Cardiac muscle cell (in vitro differentiated cells and primary cell): ENCODE results near the gene SP6. TPM values are rescaled to one million over a fixed set of nuclear protein-coding genes. Genes with fewer than 3 reads are reported as not detected.

ENCODE experiments used
- DNase-seq, 2 donors: peaks; one replicate each; pipeline versions ENCODE4 v3.0.0 to v3.0.0-alpha.2; 2010 to 2017; ENCODE audit warnings: low read depth in 1 of 2, low spot score in 1 of 2
- H3K27ac ChIP-seq: fragments of 200-600 bp; sonication (generic); 2 replicates; pipeline ENCODE4 v1.5.1; 2016
- H3K27me3 ChIP-seq: fragments of 200-600 bp; sonication (generic); 2 replicates; pipeline ENCODE4 v1.6.0; 2016; ENCODE audit warnings: control low read depth
- H3K36me3 ChIP-seq: fragments of 200-600 bp; sonication (generic); 2 replicates; pipeline ENCODE4 v1.5.1; 2016; ENCODE audit warnings: control low read depth
- H3K4me1 ChIP-seq: fragments of 200-600 bp; sonication (generic); 2 replicates; pipeline ENCODE4 v1.8.1; 2017; ENCODE audit warnings: low read depth, mild to moderate bottlenecking, mixed run types
- H3K4me3 ChIP-seq: fragments of 200-600 bp; sonication (generic); 2 replicates; pipeline ENCODE4 v1.5.1; 2016; ENCODE audit warnings: mild to moderate bottlenecking
- H3K9me3 ChIP-seq: fragments of 200-600 bp; sonication (generic); 2 replicates; pipeline ENCODE4 v1.5.1; 2017; ENCODE audit warnings: low read depth, mild to moderate bottlenecking, control low read depth
- CTCF ChIP-seq: IDR thresholded peaks from 2 replicates; pipeline ENCODE4 v1.5.1; 2012; ENCODE audit warnings: low read depth, mild to moderate bottlenecking, low read length
- polyA plus RNA-seq: library from polyadenylated mRNA; unstranded; fragments of >200 nt; fragmentation: Nextera tagmentation; extraction: Ambion mirVana; gene quantifications from 2 replicates; pipeline ENCODE4 v1.2.1, GENCODE V29; 2016
- total RNA-seq: library from RNA; depleted of rRNA; stranded (reverse); fragments of >200 nt; gene quantifications from 2 replicates; pipeline ENCODE4 v1.2.3, GENCODE V29; 2016

The SP6 gene
- total and polyA plus RNA-seq, 2 experiments from 2014 or later: 5.0 to 5.8 TPM

- Histone ChIP-seq H3K36me3 (peaks cover 3% of the 10 kb centered on the region), H3K27me3 (no peaks in the 10 kb centered on the region), H3K27ac (no peak overlapping the region), H3K9me3 (no peaks in the 10 kb centered on the region), H3K4me3 (no peak overlapping the region), H3K4me1 (peaks cover 5% of the 10 kb centered on the region)
- no peak for TF ChIP-seq CTCF
- DNase-seq: no peak
These were observed 16.2 kb downstream of the SP6 start for GRCh38 chr17:47834756-47835155.

- Histone ChIP-seq H3K36me3 (peaks cover 14% of the 10 kb centered on the region), H3K27ac (no peak overlapping the region), H3K4me3 (peak overlapping the region; percentile 79), H3K9me3 (no peaks in the 10 kb centered on the region), H3K27me3 (no peaks in the 10 kb centered on the region), H3K4me1 (peaks cover 4% of the 10 kb centered on the region)
- no peak for TF ChIP-seq CTCF
- no peak for DNase-seq
These were observed 19.0 kb downstream of the SP6 start for GRCh38 chr17:47831934-47832327.

DNA sequence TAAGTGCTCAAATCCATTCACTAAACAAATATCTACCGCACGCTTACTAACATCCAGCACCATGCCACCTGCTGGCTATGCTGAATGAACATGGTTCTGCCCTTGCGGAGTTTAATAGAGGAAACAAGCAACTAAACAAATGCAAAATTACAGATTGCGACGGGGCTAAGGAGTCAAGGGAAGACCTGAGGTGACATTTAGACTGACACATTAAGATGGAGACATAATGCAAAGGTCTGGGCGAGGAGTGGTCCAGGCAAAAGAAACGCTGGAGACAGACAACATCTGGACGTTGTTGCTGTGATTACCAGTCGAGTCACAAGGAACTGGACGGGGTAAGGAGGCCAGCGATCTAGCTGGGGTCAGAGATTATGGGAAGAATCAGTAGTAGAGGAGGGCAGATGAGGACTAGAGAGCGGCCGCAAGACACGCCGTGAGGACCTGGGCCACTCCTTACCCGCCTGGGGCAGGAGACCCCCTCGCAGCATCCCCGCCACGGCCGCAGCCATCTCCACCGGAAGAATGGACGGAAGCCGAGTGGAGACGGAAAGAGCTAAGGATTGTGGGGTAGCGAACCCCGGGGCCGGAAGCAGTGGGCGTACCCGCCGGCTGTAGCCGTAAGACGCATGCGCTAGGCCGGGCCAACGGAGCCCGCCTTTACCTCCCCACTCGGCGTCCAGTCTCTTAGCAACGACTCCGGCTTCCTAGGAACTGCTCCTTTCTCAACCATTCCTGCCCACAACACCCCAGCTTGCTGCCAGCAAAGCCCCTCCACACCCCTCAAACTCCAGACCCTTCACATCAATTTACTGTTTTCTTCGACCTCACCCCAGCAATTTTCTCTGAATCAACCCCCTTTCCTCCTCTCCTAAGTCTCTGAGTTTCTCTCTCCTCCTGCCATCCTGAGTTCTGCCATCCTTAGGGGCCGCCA is 19.7 kb downstream of the SP6 start, which contains the start of the genes LRRC46 and MRPL10:
LRRC46 (plus strand) TSS at position 668 of the 931 bp plus-strand sequence. CDS start 320 bp downstream, outside the sequence.
MRPL10 (minus strand) TSS at position 539 of the 931 bp plus-strand sequence; CDS start at position 509, 30 bp downstream.
- Histone ChIP-seq H3K9me3 (no peaks in the 10 kb centered on the region), H3K4me3 (peak within 1 kb of the TSS; percentile 79), H3K27ac (peak within 1 kb of the TSS; percentile 52), H3K27me3 (no peaks in the 10 kb centered on the region), H3K36me3 (peaks cover 20% of the 10 kb centered on the region), H3K4me1 (peaks cover 4% of the 10 kb centered on the region)
- peak; percentile 96 to 97 for DNase-seq
- peak; percentile 34 for TF ChIP-seq CTCF

- DNase-seq: no peak
- no peaks in the 10 kb centered on the region for H3K9me3 ChIP-seq
- peaks cover 4% of the 10 kb centered on the region for H3K4me1 ChIP-seq
- H3K36me3 ChIP-seq: peaks cover 24% of the 10 kb centered on the region
- H3K27ac ChIP-seq: peak overlapping the region; percentile 52
- TF ChIP-seq CTCF: no peak
- no peaks in the 10 kb centered on the region for H3K27me3 ChIP-seq
- peak overlapping the region; percentile 79 for H3K4me3 ChIP-seq
These were observed 20.5 kb downstream of the SP6 start for GRCh38 chr17:47830396-47831002.

DNA sequence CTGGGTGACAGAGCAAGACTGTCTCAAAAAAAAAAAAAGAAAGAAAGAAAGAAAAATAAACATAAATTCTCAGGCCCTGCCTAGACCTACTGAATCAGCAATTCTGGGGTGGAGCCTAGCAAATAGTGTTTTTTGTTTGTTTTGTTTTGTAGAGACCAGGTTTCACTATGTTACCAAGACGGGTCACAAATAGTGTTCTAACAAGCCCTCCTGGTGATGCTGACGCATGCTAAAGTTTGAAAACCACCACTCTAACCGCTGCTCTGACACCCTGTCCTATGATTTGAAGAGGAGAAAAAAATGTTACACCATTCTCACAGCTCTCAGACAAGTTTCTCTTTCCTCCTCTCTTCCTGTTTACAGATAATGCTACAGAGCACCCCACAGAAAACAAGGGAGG is 21.1 kb downstream of the SP6 start:
- TF ChIP-seq CTCF: no peak
- H3K4me3 ChIP-seq: no peak overlapping the region
- DNase-seq: no peak
- H3K9me3 ChIP-seq: no peaks in the 10 kb centered on the region
- H3K27ac ChIP-seq: no peak overlapping the region
- peaks cover 28% of the 10 kb centered on the region for H3K36me3 ChIP-seq
- H3K4me1 ChIP-seq: peaks cover 4% of the 10 kb centered on the region
- no peaks in the 10 kb centered on the region for H3K27me3 ChIP-seq
